Stimulated activated CD4-positive, alpha-beta T cell treated with anti-CD3 and anti-CD28 coated beads, TNF-alpha, amount 100 ng/mL, for 48 hours (primary cell): Measurements from ENCODE around the gene ZCRB1.

Experiments
- DNase-seq, 3 donors: peaks; one replicate each; pipeline ENCODE4 v3.0.0-alpha.2; 2020; ENCODE audit warnings: low read depth in 3 of 3

ZCRB1 gene

DNA sequence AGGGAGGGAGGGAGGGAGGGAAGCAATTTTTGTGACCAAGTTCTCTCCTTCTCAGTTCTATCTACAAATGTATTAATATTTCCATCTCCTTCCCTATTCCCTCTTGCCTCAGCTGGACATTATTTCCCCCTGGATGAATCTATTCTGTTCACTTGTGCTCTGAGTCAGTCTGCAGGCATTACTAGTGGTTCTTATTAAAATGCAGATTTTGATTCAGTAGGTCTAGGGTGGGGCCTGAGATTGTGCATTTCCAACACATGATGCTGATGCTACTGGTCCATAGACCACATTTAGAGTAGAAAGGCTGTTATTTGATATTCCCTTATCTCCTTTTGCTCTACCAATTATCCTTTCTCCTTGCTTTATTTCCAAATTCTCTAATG lies 47.8 kb downstream of the ZCRB1 start:
- DNase-seq = no peak

DNA sequence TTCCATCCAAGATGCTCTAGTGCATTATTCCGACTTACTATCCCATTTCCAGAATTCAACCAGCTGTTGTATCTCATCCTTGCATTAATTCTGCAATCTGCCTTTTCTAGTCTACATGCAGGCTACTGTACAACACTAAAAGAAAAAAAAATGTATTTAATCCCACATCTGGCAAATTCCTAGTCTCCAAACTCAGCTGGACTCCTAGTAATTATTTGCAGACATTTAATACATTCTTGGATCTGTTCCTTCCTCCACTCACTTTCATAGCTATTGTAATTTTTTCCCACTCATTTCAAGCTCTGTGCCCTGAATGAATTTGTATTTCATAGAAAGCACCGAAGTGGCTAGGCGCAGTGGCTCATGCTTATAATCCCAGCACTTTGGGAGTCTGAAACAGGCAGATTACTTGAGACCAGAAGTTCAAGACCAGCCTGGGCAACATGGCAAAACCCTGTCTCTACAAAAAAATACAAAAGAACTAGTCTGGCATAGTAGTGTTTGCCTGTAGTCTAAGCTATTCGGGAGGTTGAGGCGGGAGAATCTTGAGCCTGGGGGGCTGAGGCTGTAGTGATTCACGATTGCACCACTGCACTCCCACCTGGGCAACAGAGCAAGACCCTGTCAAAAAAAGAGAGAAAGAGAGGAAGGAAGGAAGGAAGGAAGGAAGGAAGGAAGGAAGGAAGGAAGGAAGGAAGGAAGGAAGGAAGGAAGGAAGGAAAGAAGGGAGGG lies 48.3 kb downstream of the ZCRB1 start:
- DNase-seq = no peak

DNA sequence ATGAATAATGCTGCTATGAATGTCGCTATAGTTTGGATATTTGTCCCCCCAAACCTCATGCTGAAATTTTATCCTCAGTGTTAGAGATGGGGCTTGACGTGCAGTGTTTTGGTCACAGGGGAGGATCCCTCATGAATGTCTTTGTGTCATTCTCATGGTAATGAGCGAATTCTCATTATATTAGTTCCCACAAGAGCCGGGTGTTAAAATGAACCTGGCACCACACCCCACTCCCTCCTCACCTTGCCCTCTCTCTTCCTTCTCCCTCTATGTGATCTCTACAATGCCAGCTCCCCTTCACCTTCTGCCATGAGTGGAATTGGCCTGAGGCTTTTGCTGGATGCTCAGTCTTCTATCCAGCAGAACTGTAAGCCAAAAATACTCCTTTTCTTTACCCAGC lies 50.4 kb downstream of the ZCRB1 start:
- no peak for DNase-seq

DNA sequence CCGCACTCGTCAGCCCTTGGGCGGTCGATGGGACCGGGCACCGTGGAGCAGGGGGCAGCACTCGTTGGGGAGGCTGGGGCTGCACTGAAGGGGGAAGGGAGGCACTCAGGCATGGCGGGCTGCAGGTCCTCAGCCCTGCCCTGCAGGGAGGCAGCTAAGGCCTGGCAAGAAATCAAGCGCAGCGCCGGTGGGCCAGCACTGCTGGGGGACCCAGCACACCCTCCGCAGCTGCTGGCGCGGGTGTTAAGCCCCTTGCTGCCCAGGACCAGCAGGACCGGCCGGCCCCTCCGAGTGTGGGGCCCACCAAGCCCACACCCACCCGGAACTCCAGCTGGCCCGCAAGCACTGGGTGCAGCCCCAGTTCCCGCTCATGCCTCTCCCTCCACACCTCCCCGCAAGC lies 52.2 kb downstream of the ZCRB1 start:
- DNase-seq = no peak

DNA sequence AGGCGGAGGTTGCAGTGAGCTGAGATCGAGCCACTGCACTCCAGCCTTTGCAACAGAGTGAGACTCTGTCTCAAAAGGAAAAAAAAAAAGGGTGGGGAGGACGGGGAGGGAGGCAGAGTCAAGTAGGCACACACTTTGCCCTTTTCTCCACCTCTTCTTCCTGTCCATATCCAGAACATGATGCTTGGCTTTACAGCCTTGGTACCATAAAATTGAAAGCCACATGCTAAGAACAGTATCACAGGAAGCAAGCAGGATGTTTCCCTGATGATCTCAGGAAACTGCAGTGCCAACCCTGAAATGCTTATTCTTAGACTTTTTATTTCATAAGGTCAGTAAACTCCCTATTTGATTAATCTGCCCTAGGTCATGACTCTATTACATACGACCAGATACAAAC lies 55.3 kb downstream of the ZCRB1 start:
- no peak for DNase-seq

DNA sequence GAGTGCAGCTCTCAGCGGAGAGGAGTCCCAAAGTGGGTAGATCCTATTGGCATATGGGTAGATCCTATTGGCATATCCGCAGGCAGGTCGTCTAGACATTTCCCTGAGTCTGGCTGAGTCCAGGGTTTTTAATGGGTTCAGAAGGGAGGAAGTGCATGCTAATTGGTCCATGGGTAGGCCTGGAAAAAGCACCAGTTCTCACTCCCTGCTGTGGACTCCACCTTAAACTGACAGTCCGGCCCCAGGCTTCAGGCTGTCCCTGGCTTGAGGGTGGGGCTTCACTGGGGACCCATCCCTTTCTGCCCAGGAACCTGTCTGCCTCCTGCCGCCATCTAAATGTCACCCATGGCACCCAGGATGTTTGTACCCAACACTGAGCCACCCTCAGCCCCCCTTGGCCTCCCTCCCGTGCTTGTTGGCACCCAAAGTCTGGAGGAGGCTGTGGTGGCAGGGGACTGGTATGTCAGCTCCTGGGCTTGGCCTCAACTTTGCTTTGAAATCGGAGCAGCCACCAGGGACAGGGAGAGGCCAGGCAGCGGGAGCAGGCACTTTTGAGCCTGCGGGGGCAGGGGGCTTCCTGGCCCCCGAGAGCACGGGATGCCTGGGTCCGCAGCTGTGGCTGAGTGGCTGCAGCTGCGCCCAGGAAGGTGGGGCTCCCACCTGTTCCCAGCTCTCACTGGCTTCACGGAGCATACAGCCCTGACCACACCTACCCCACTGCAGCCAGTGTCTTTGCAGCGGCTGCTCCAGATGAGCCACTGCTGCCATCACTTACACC lies 58.3 kb downstream of the ZCRB1 start:
- no peak for DNase-seq

DNA sequence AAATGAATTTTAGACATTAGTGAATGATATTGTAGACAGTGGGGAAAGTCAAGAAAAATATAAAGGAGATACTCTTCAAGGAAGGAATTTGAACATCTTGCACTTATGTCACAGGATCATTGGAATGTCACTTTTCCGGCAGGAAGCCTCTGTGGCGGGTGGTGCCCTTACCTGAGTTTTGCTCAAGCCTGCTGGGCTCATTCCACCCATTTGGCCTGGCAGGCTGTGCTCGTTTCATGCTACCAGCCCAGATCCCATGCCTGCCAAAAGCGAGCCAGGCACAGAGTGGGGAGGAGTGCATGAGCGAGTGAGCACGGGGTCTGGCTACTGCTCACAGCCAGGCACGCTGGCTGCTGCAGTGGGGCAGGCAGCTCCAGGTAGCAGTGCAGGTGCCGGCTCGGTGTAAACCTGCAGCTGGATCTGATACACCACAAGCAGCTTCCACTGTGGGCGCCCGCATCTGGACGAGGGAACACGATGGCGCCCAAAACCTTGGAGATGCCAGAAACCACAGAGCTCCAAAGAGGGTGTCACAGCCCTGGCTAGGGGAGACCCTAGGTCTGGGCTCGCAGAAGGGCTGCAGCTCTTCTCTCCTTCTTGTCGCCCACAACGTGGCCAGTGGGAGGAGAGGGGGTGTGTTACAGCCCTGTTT lies 59.2 kb downstream of the ZCRB1 start:
- no peak for DNase-seq

DNA sequence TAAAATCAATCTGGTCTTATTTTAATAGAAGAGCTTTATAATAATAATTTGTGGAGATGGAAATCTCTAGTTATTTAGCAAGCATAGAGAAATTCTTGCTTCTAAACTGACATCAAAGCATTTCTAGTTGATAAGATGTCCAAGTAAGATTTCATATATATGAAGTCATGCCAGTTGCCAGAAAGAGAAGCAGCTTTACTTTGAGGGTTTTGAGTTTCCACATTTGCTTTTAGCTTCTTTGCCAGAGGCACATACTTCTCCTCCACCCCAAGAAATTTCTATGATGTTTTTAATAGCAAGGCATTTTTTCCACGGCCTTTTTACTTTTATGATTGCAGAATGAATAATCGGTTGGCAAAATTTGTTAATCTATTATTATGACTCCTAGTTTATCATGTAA lies 63.6 kb downstream of the ZCRB1 start:
- no peak for DNase-seq
